ENCODE data around the gene NSG2. TPM values are rescaled to one million over a fixed set of nuclear protein-coding genes. Genes with fewer than 3 reads are reported as not detected.

Gene NSG2
- total RNA-seq, 4 donors from 2014 or later, result 1.4 to 4.0 TPM; not detected in 2

DNA sequence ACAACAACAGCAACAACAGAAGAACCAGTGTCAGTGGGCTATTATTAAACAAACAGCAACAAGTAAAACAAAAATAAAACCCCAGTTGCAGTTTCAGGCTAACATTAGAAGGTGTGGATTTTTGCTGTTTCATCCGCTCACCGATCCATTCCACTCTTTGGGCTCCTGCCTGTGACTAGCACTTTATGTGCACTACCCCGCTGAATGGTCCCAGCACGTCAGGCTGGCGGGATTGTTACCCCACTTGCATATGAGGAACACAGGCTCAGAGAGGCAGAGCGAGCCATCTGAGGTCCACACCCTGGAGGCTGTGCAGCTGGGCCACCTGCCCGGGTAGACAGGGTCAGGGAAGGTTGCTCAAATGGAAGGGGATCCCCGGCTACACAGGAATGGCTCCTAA lies 26.0 kb downstream of the NSG2 start:
- no peak overlapping the region for H3K27ac ChIP-seq
- H3K27me3 ChIP-seq, result no peaks in the 10 kb centered on the region
- H3K36me3 ChIP-seq, result no peaks in the 10 kb centered on the region
- in situ Hi-C loops (cut with MboI; ENCODE audit: low pct_ligation_motif_present in 1 of 4, low pct_unique_long_range_greater_than_20kb in 1 of 4, low sequenced_read_pairs in 3 of 4), result no loop called here
- H3K4me3 ChIP-seq, result no peak overlapping the region
- no peaks in the 10 kb centered on the region for H3K9me3 ChIP-seq
- WGBS, 2 donors (ENCODE audit: low coverage in 1 of 2), result 77 to 85% methylated on average over 2 to 8 of the region's 8 CpGs
- H3K4me1 ChIP-seq, result no peaks in the 10 kb centered on the region
- TF ChIP-seq POLR2AphosphoS5 (IDR thresholded peaks at IDR 0.05), result no peak
- no peak for TF ChIP-seq POLR2A (IDR thresholded peaks at IDR 0.05)
- TF ChIP-seq CTCF (IDR thresholded peaks at IDR 0.05), result no peak
- no peak for TF ChIP-seq EP300 (IDR thresholded peaks at IDR 0.05; ENCODE audit: low read depth)
- no peak for DNase-seq
- intact Hi-C loops (cut with DNase I; ENCODE audit: low total_unique reads), result no loop called here

GRCh38 chr5:174073122-174073660 lies 27.7 kb downstream of the NSG2 start:
- H3K4me1 ChIP-seq, result no peaks in the 10 kb centered on the region
- no peak overlapping the region for H3K27ac ChIP-seq
- TF ChIP-seq POLR2A (IDR thresholded peaks at IDR 0.05), result no peak
- no peak for TF ChIP-seq POLR2AphosphoS5 (IDR thresholded peaks at IDR 0.05)
- no peak for TF ChIP-seq CTCF (IDR thresholded peaks at IDR 0.05)
- intact Hi-C loops (cut with DNase I; ENCODE audit: low total_unique reads), result no loop called here
- no peak for DNase-seq
- no peaks in the 10 kb centered on the region for H3K9me3 ChIP-seq
- in situ Hi-C loops (cut with MboI; ENCODE audit: low pct_ligation_motif_present in 1 of 4, low pct_unique_long_range_greater_than_20kb in 1 of 4, low sequenced_read_pairs in 3 of 4), result no loop called here
- H3K36me3 ChIP-seq, result no peaks in the 10 kb centered on the region
- no peaks in the 10 kb centered on the region for H3K27me3 ChIP-seq
- no peak overlapping the region for H3K4me3 ChIP-seq
- 35 to 52% methylated on average over 3 of the region's 3 CpGs for WGBS, 2 donors (ENCODE audit: low coverage in 1 of 2)

DNA sequence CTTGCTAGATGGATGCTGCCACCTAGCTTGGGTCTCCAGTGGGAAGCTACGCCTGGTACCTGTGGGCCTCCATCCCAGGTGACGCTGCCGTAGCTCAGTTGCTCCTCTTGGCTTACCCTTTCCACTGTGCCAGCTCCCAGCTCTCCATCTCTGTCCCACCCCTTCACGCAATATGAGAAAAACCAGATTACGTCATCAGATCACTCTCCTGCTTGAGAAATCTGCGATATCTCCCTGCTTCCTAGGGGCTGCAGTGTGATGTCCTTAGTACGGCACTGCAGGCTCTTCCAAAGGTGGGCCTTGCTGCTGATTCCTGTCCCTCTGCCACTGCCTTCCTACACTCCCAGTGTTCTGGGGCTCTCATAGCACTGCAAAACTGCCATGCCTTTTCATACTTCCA lies 28.9 kb downstream of the NSG2 start:
- no peak for DNase-seq
- no peaks in the 10 kb centered on the region for H3K4me1 ChIP-seq
- no peaks in the 10 kb centered on the region for H3K27me3 ChIP-seq
- no peaks in the 10 kb centered on the region for H3K36me3 ChIP-seq
- H3K9me3 ChIP-seq, result no peaks in the 10 kb centered on the region
- TF ChIP-seq CTCF (IDR thresholded peaks at IDR 0.05), result no peak
- no peak for TF ChIP-seq EP300 (IDR thresholded peaks at IDR 0.05; ENCODE audit: low read depth)
- no peak for TF ChIP-seq POLR2A (IDR thresholded peaks at IDR 0.05)
- in situ Hi-C loops (cut with MboI; ENCODE audit: low pct_ligation_motif_present in 1 of 4, low pct_unique_long_range_greater_than_20kb in 1 of 4, low sequenced_read_pairs in 3 of 4), result no loop called here
- H3K27ac ChIP-seq, result no peak overlapping the region
- intact Hi-C loops (cut with DNase I; ENCODE audit: low total_unique reads), result no loop called here
- H3K4me3 ChIP-seq, result no peak overlapping the region
- WGBS, 2 donors (ENCODE audit: low coverage in 1 of 2), result 92% methylated on average over 7 of the region's 7 CpGs; no CpG with 5 or more reads in 1 of the 2 donors

GRCh38 chr5:174078416-174078815 lies 32.9 kb downstream of the NSG2 start:
- intact Hi-C loops (cut with DNase I; ENCODE audit: low total_unique reads) (no loop called here), in situ Hi-C loops (cut with MboI; ENCODE audit: low pct_ligation_motif_present in 1 of 4, low pct_unique_long_range_greater_than_20kb in 1 of 4, low sequenced_read_pairs in 3 of 4) (no loop called here)
- Histone ChIP-seq H3K27ac (no peak overlapping the region), H3K27me3 (no peaks in the 10 kb centered on the region), H3K36me3 (no peaks in the 10 kb centered on the region), H3K4me1 (no peaks in the 10 kb centered on the region), H3K9me3 (no peaks in the 10 kb centered on the region), H3K4me3 (no peak overlapping the region)
- DNase-seq, result no peak
- 69 to 88% methylated on average over 1 to 3 of the region's 3 CpGs for WGBS, 2 donors (ENCODE audit: low coverage in 1 of 2)
- TF ChIP-seq CTCF (IDR thresholded peaks at IDR 0.05), result no peak
- no peak for TF ChIP-seq POLR2A (IDR thresholded peaks at IDR 0.05)
- no peak for TF ChIP-seq POLR2AphosphoS5 (IDR thresholded peaks at IDR 0.05)
- no peak for TF ChIP-seq EP300 (IDR thresholded peaks at IDR 0.05; ENCODE audit: low read depth)

Measured in transverse colon (tissue), 4 donors.